Activated CD4-positive, alpha-beta T cell treated with anti-CD3 and anti-CD28 coated beads for 36 hours (primary cell): Measurements from ENCODE around the gene FCHSD1. TPM values are rescaled to one million over a fixed set of nuclear protein-coding genes. Genes with fewer than 3 reads are reported as not detected.
A peak's percentile ranks its signal among the peaks of the same experiment; 100 is the strongest.
"Not testable (repeated sequence)": the region's sequence is repeated elsewhere in the genome, so short reads cannot be mapped to it uniquely, and the experiment has no call there.

Experiments used
- ATAC-seq: fragments of 200-7000 bp; cut with Tn5 transposase; one replicate; pipeline ENCODE4 v1.10.0; 2021; ENCODE audit warnings: mild to moderate bottlenecking, moderate library complexity
- CTCF ChIA-PET: fragments of 350-600 bp; sonication (Branson Sonifier 250); formaldehyde crosslinking; loops from one replicate; lab custom pipeline; 2021; ENCODE audit warnings: antibody characterized with exemption; lab: Charles Lee
- POLR2A ChIA-PET: fragments of 350-600 bp; sonication (Branson Sonifier 250); formaldehyde crosslinking; loops from one replicate; lab custom pipeline; 2021; ENCODE audit warnings: antibody characterized with exemption, inconsistent platforms; lab: Charles Lee
- DNase-seq: peaks from one replicate; pipeline ENCODE4 v3.0.0-alpha.2; 2020
- H3K27ac Mint-ChIP-seq: one replicate; pipeline ENCODE4 v1.8.0; 2021; ENCODE audit warnings: mixed read lengths
- H3K27me3 Mint-ChIP-seq: one replicate; pipeline ENCODE4 v1.8.0; 2021; ENCODE audit warnings: mixed read lengths
- H3K36me3 Mint-ChIP-seq: one replicate; pipeline ENCODE4 v1.8.0; 2021; ENCODE audit warnings: low read depth, mixed read lengths
- H3K4me1 Mint-ChIP-seq: one replicate; pipeline ENCODE4 v1.8.0; 2021; ENCODE audit warnings: mixed read lengths
- H3K4me3 Mint-ChIP-seq: one replicate; pipeline ENCODE4 v1.8.0; 2021; ENCODE audit warnings: mild to moderate bottlenecking, moderate library complexity, mixed read lengths
- H3K9me3 Mint-ChIP-seq: one replicate; pipeline ENCODE4 v1.8.0; 2021; ENCODE audit warnings: low read depth, mixed read lengths
- intact Hi-C, 2 experiments: fragments of 100-400 bp; cut with DNase I in 1 of 2; cut with micrococcal nuclease in 1 of 2; formaldehyde crosslinking; loops; one replicate each; pipeline versions ENCODE4 v1.14.2 to v1.15.1; 2022 to 2024; cut with DNase I, micrococcal nuclease
- total RNA-seq, 2 experiments: library from RNA; stranded (reverse); gene quantifications; one replicate each; pipeline ENCODE4 v1.2.3, GENCODE V29; 2021

The FCHSD1 gene
- total RNA-seq, 2 experiments from 2014 or later: 28.2 to 32.9 TPM

DNA sequence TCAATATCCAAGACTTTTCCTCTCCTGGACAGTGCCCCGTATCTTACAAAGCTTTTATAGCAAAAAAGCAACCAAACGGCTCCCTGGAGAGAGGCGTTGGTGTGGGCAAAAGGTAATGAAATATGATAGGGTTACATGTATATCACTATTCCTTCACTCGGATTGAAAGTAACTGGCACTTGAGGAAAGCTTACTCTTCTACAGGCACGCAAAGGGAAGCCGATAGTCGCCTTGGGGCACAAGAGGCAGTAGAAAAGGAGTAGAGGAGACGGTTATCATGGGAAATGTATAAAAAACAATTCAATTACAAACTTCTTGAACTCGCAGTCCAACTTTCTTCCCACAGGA lies 33.6 kb downstream of the FCHSD1 start:
- ATAC-seq (no peak), DNase-seq (no peak)
- Mint-ChIP-seq H3K4me3 (peak overlapping the region; percentile 98), H3K4me1 (peaks cover 62% of the 10 kb centered on the region), H3K27me3 (no peaks in the 10 kb centered on the region), H3K27ac (peak overlapping the region; percentile 98), H3K36me3 (peaks cover 48% of the 10 kb centered on the region), H3K9me3 (no peaks in the 10 kb centered on the region)
- CTCF ChIA-PET: interaction anchor here (0.7 to 11.2 kb wide), 13 partner anchors 8 to 397 kb away, joined by 3 to 261 read pairs (median 8); partner anchors contain the start of genes HDAC3, RELL2 and RNF14
- POLR2A ChIA-PET: interaction anchor here (0.8 to 3.1 kb wide), 4 partner anchors 12 to 25 kb away, joined by 3 to 10 read pairs (median 7); partner anchors contain the start of genes HDAC3 and RELL2
- intact Hi-C loops: loop anchor here (1.0 to 10.0 kb wide), 7 partner anchors 12 to 1063 kb away; partner anchors contain the start of genes SRA1 (in 2 of the 2), DELE1 (in 1 of the 2), NDFIP1 (in 1 of the 2) and TAF7 (in 1 of the 2)

DNA sequence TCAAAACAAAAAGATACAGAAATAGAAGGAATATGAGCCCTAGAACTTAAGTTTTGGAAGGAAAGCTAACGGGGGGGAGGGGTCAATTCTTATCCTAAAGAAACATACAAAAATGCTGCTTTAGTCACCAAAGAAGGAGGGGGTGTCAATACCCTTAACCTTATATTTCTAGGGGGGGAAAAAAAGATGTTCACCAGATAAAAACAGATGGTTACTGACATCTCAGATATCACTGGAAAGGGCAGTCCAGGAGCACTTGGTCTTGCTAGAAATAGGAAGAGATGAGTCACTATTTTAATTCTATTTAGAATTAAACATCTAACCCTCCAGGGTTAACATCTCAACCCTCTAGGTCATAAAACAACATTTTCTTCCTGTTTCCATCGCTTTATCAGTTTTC lies 34.1 kb downstream of the FCHSD1 start:
- Mint-ChIP-seq H3K4me1 (peaks cover 64% of the 10 kb centered on the region), H3K36me3 (peaks cover 45% of the 10 kb centered on the region), H3K4me3 (peak overlapping the region; percentile 98), H3K27me3 (no peaks in the 10 kb centered on the region), H3K9me3 (no peaks in the 10 kb centered on the region), H3K27ac (peak overlapping the region; percentile 98)
- ChIA-PET POLR2A (interaction anchor here (0.8 to 3.1 kb wide), 5 partner anchors 11 to 24 kb away, joined by 3 to 10 read pairs (median 6); partner anchors contain the start of genes HDAC3 and RELL2), CTCF (interaction anchor here (0.7 to 11.2 kb wide), 14 partner anchors 9 to 1082 kb away, joined by 3 to 261 read pairs (median 8); partner anchors contain the start of genes HDAC3, RELL2 and RNF14)
- ATAC-seq (no peak), DNase-seq (no peak)
- intact Hi-C loops: loop anchor here (5.0 to 10.0 kb wide), 4 partner anchors 305 to 1062 kb away; partner anchors contain the start of genes SRA1 (in 2 of the 2), DELE1 (in 1 of the 2) and NDFIP1 (in 1 of the 2)

- POLR2A ChIA-PET: interaction anchor here (0.7 to 3.1 kb wide), 5 partner anchors 10 to 941 kb away, joined by 3 to 10 read pairs (median 6); partner anchors contain the start of genes HDAC3 and RELL2
- no peak for ATAC-seq
Measured at GRCh38 chr5:141615991-141616720, 35.1 kb downstream of the FCHSD1 start.

GRCh38 chr5:141613344-141613743 lies 37.9 kb downstream of the FCHSD1 start:
- ChIA-PET POLR2A (no interaction called here), CTCF (interaction anchor here (0.6 to 8.4 kb wide), 7 partner anchors 7 to 269 kb away, joined by 3 to 161 read pairs (median 6); partner anchors contain the start of genes HDAC3 and RELL2)
- ATAC-seq: no peak
- DNase-seq: no peak
- intact Hi-C loops: loop anchor here (10.0 kb wide), 2 partner anchors 491 to 1059 kb away; partner anchors contain the start of genes SRA1 (in 2 of the 2) and NDFIP1 (in 1 of the 2)
- H3K4me1 Mint-ChIP-seq: peaks cover 77% of the 10 kb centered on the region
- no peaks in the 10 kb centered on the region for H3K9me3 Mint-ChIP-seq
- H3K36me3 Mint-ChIP-seq: peaks cover 42% of the 10 kb centered on the region
- H3K4me3 Mint-ChIP-seq: peak overlapping the region; percentile 1
- no peaks in the 10 kb centered on the region for H3K27me3 Mint-ChIP-seq
- peak overlapping the region; percentile 37 for H3K27ac Mint-ChIP-seq

More at GRCh38 chr5:141615991-141616720, 35.1 kb downstream of the FCHSD1 start:
- peaks cover 67% of the 10 kb centered on the region for H3K4me1 Mint-ChIP-seq
- H3K27ac Mint-ChIP-seq: peak overlapping the region; percentile 98
- peaks cover 43% of the 10 kb centered on the region for H3K36me3 Mint-ChIP-seq
- H3K9me3 Mint-ChIP-seq: no peaks in the 10 kb centered on the region
- CTCF ChIA-PET: interaction anchor here (0.7 to 11.2 kb wide), 10 partner anchors 9 to 1083 kb away, joined by 3 to 261 read pairs (median 16); partner anchors contain the start of genes HDAC3 and RELL2
- H3K27me3 Mint-ChIP-seq: no peaks in the 10 kb centered on the region
- peak overlapping the region; percentile 98 for H3K4me3 Mint-ChIP-seq
- intact Hi-C loops: loop anchor here (5.0 to 10.0 kb wide), 4 partner anchors 306 to 1061 kb away; partner anchors contain the start of genes SRA1 (in 2 of the 2), DELE1 (in 1 of the 2) and NDFIP1 (in 1 of the 2)
- no peak for DNase-seq

- intact Hi-C loops: loop anchor here (10.0 kb wide), 2 partner anchors 494 to 1056 kb away; partner anchors contain the start of genes SRA1 (in 2 of the 2) and NDFIP1 (in 1 of the 2)
- no peak for DNase-seq
- ATAC-seq: no peak
- Mint-ChIP-seq H3K36me3 (peaks cover 36% of the 10 kb centered on the region), H3K4me3 (no peak overlapping the region), H3K27ac (peak overlapping the region; percentile 78), H3K27me3 (no peaks in the 10 kb centered on the region), H3K9me3 (no peaks in the 10 kb centered on the region), H3K4me1 (peaks cover 84% of the 10 kb centered on the region)
- CTCF ChIA-PET: interaction anchor here (1.0 kb wide), 1 partner anchor 12 kb away, joined by 3 read pairs; no protein-coding TSS in a partner anchor
- POLR2A ChIA-PET: no interaction called here
Measured at GRCh38 chr5:141611289-141611688, 39.9 kb downstream of the FCHSD1 start.

DNA sequence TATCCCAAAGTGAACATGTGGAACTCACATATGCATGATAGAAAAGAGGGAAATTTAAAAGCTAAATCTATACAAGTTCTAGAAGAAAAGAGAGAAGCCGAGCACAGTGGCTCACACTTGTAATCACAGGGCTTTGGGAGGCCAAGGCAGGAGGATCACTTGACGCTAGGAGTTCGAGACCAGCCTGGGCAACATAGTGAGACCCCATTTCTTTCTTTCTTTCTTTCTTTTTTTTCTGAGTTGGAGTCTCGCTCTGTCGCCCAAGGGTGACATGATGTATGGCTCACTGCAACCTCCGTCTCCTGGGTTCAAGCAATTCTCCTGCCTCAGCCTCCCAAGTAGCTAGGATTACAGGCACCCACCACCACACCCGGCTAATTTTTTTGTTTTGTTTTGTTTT lies 41.3 kb downstream of the FCHSD1 start:
- peaks cover 85% of the 10 kb centered on the region for H3K4me1 Mint-ChIP-seq
- H3K36me3 Mint-ChIP-seq: peaks cover 30% of the 10 kb centered on the region
- H3K27me3 Mint-ChIP-seq, POLR2A ChIA-PET, DNase-seq, H3K9me3 Mint-ChIP-seq, ATAC-seq, H3K4me3 Mint-ChIP-seq: not testable (repeated sequence)
- peak overlapping the region; percentile 86 for H3K27ac Mint-ChIP-seq
- CTCF ChIA-PET: interaction anchor here (1.1 to 5.2 kb wide), 4 partner anchors 9 to 22 kb away, joined by 3 to 30 read pairs (median 16); partner anchors contain the start of gene DIAPH1
- intact Hi-C loops: loop anchor here (10.0 kb wide), 3 partner anchors 495 to 1215 kb away; partner anchors contain the start of genes SRA1 (in 2 of the 2) and NDFIP1 (in 1 of the 2)

GRCh38 chr5:141609044-141609443 lies 42.2 kb downstream of the FCHSD1 start:
- intact Hi-C loops: loop anchor here in 1 of 2 experiments (10.0 kb wide), 1 partner anchor 1216 kb away; no protein-coding TSS in a partner anchor
- Mint-ChIP-seq H3K27ac (peak overlapping the region; percentile 69), H3K9me3 (no peaks in the 10 kb centered on the region), H3K36me3 (peaks cover 26% of the 10 kb centered on the region), H3K4me3 (no peak overlapping the region), H3K27me3 (no peaks in the 10 kb centered on the region), H3K4me1 (peaks cover 85% of the 10 kb centered on the region)
- DNase-seq: no peak
- POLR2A ChIA-PET: interaction anchor here (0.6 to 0.7 kb wide), 3 partner anchors 30 to 1139 kb away, joined by 3 to 11 read pairs (median 5); no protein-coding TSS in a partner anchor
- CTCF ChIA-PET: interaction anchor here (0.8 to 5.2 kb wide), 8 partner anchors 8 to 45 kb away, joined by 3 to 30 read pairs (median 6); partner anchors contain the start of gene DIAPH1
- ATAC-seq: no peak

DNA sequence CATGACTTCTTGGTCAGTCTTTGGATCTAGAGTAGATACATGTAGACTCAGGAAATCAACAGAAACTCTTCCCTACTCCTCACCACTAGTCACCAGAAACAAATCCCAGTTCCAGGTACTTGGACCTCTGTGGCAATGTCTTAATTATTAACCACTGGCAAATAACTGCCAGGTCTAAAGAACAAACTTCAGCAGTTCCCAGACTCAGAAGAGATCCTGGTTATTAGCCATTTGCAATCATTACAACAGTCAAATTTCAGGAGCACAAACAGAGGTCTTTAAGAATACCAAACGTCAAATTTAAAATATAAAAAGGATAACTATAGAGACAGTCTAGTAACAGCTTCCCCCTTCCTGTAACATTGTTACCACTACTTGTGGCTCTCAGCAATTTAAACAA lies 42.7 kb downstream of the FCHSD1 start:
- peak overlapping the region; percentile 69 for H3K27ac Mint-ChIP-seq
- peaks cover 26% of the 10 kb centered on the region for H3K36me3 Mint-ChIP-seq
- DNase-seq (no peak), ATAC-seq (no peak)
- CTCF ChIA-PET: interaction anchor here (0.7 to 5.2 kb wide), 10 partner anchors 9 to 45 kb away, joined by 3 to 30 read pairs (median 4); partner anchors contain the start of gene DIAPH1
- peaks cover 86% of the 10 kb centered on the region for H3K4me1 Mint-ChIP-seq
- H3K9me3 Mint-ChIP-seq: no peaks in the 10 kb centered on the region
- no peak overlapping the region for H3K4me3 Mint-ChIP-seq
- intact Hi-C loops: loop anchor here in 1 of 2 experiments (10.0 kb wide), 1 partner anchor 1216 kb away; no protein-coding TSS in a partner anchor
- POLR2A ChIA-PET: interaction anchor here (0.6 to 0.7 kb wide), 4 partner anchors 17 to 1140 kb away, joined by 3 to 11 read pairs (median 4); no protein-coding TSS in a partner anchor
- no peaks in the 10 kb centered on the region for H3K27me3 Mint-ChIP-seq

DNA sequence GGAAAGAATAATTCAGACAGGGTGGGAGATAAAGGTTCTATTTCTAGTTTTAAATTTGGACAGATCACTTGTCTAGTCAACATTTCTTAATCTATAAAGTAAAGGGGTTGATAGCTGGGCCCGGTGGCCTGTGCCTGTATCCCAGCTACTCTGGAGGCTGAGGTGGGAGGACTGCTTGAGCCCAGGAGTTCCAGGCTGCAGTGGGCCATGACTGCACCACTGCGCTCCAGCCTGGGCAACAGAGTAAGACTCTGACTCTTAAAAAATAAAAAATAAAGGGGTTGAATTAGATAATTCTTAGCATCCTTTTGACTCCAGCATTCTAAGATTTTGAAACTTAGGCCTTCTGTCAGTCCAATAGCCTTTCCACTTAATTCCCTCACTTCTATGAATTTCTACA lies 43.2 kb downstream of the FCHSD1 start:
- ATAC-seq: no peak
- Mint-ChIP-seq H3K27me3 (no peaks in the 10 kb centered on the region), H3K9me3 (no peaks in the 10 kb centered on the region), H3K27ac (peak overlapping the region; percentile 69), H3K4me1 (peaks cover 86% of the 10 kb centered on the region), H3K4me3 (no peak overlapping the region), H3K36me3 (peaks cover 23% of the 10 kb centered on the region)
- DNase-seq: no peak
- intact Hi-C loops: loop anchor here in 1 of 2 experiments (10.0 kb wide), 1 partner anchor 1217 kb away; no protein-coding TSS in a partner anchor
- ChIA-PET POLR2A (interaction anchor here (0.6 kb wide), 1 partner anchor 18 kb away, joined by 3 read pairs; no protein-coding TSS in a partner anchor), CTCF (interaction anchor here (0.7 to 5.2 kb wide), 6 partner anchors 9 to 44 kb away, joined by 3 to 30 read pairs (median 14); partner anchors contain the start of gene DIAPH1)
